BJ (cell line): ENCODE data around the gene ACTRT3. TPM values are rescaled to one million over a fixed set of nuclear protein-coding genes. Genes with fewer than 3 reads are reported as not detected.
A peak's percentile ranks its signal among the peaks of the same experiment; 100 is the strongest.

Experiments used
- CTCF ChIA-PET: fragments of 350-600 bp; formaldehyde crosslinking; extraction: SDS; loops from one replicate; lab custom pipeline; 2021; ENCODE audit warnings: antibody characterized with exemption, inconsistent platforms; lab: Yijun Ruan, JAX
- POLR2A ChIA-PET: fragments of 300-600 bp; sonication (Branson Sonifier 250); formaldehyde crosslinking; extraction: SDS; loops from one replicate; lab custom pipeline; 2021; ENCODE audit warnings: antibody characterized with exemption; lab: Charles Lee
- DNase-seq: peaks from one replicate; pipeline ENCODE4 v3.0.0-alpha.2; 2011; ENCODE audit warnings: low read depth
- H3K27me3 ChIP-seq: 2 replicates; pipeline ENCODE4 v1.6.0; 2011; ENCODE audit warnings: low read length; ENCODE audit not compliant: control insufficient read depth, insufficient read depth
- H3K36me3 ChIP-seq: 2 replicates; pipeline ENCODE4 v1.5.1; 2011; ENCODE audit warnings: low read length; ENCODE audit not compliant: control insufficient read depth, insufficient read depth
- H3K4me3 ChIP-seq: 2 replicates; pipeline ENCODE4 v1.5.1; 2011; ENCODE audit warnings: low read depth, mild to moderate bottlenecking, control low read depth, low read length
- CTCF ChIP-seq: IDR thresholded peaks from 2 replicates; pipeline ENCODE4 v1.5.1; 2011; ENCODE audit warnings: low read depth, mild to moderate bottlenecking, control low read depth, inconsistent platforms, low read length, moderate library complexity; ENCODE audit not compliant: insufficient read depth
- polyA plus RNA-seq: library from polyadenylated mRNA; depleted of rRNA; stranded (reverse); fragments of >200 nt; gene quantifications from 2 replicates; pipeline ENCODE4 v1.2.3, GENCODE V29; 2011

Gene ACTRT3
- polyA plus RNA-seq, 1 experiment: 2.3 TPM

GRCh38 chr3:169781209-169781855 lies 12.0 kb upstream of the ACTRT3 start:
- H3K27me3 ChIP-seq: no peaks in the 10 kb centered on the region
- POLR2A ChIA-PET: no interaction called here
- peaks cover 13% of the 10 kb centered on the region for H3K36me3 ChIP-seq
- TF ChIP-seq CTCF: no peak
- DNase-seq: no peak
- CTCF ChIA-PET: no interaction called here
- no peak overlapping the region for H3K4me3 ChIP-seq

GRCh38 chr3:169780742-169781141 lies 11.4 kb upstream of the ACTRT3 start:
- no peak overlapping the region for H3K4me3 ChIP-seq
- no peak for DNase-seq
- TF ChIP-seq CTCF: no peak
- POLR2A ChIA-PET: no interaction called here
- CTCF ChIA-PET: no interaction called here
- H3K36me3 ChIP-seq: peaks cover 13% of the 10 kb centered on the region
- no peaks in the 10 kb centered on the region for H3K27me3 ChIP-seq

- POLR2A ChIA-PET: no interaction called here
- no peak overlapping the region for H3K4me3 ChIP-seq
- CTCF ChIA-PET: no interaction called here
Observed at GRCh38 chr3:169777822-169778221, 8.5 kb upstream of the ACTRT3 start.

GRCh38 chr3:169774186-169774585 lies 4.8 kb upstream of the ACTRT3 start:
- Histone ChIP-seq H3K27me3 (no peaks in the 10 kb centered on the region), H3K4me3 (peak overlapping the region; percentile 99), H3K36me3 (peaks cover 5% of the 10 kb centered on the region; the same call in 1 of the 2 replicates)
- no peak for TF ChIP-seq CTCF
- no peak for DNase-seq
- CTCF ChIA-PET: interaction anchor here (0.6 kb wide), 1 partner anchor 637 kb away, joined by 3 read pairs; no protein-coding TSS in a partner anchor
- POLR2A ChIA-PET: no interaction called here

More at GRCh38 chr3:169777822-169778221, 8.5 kb upstream of the ACTRT3 start:
- TF ChIP-seq CTCF: no peak
- DNase-seq: no peak
- peaks cover 13% of the 10 kb centered on the region for H3K36me3 ChIP-seq
- no peaks in the 10 kb centered on the region for H3K27me3 ChIP-seq

GRCh38 chr3:169772897-169773816 lies 3.8 kb upstream of the ACTRT3 start, which contains the start of gene MYNN:
MYNN (plus strand) TSS chr3:169773396; CDS start chr3:169774296, 900 bp downstream.
- Histone ChIP-seq H3K4me3 (peak within 1 kb of the TSS; percentile 99), H3K36me3 (peaks cover 1% of the 10 kb centered on the region; the same call in 1 of the 2 replicates), H3K27me3 (no peaks in the 10 kb centered on the region)
- peak; percentile 40; the same call in 1 of the 2 replicates for TF ChIP-seq CTCF
- no peak for DNase-seq
- ChIA-PET CTCF (no interaction called here), POLR2A (interaction anchor here (0.7 to 1.4 kb wide), 2 partner anchors 18 to 896 kb away, joined by 3 to 4 read pairs; no protein-coding TSS in a partner anchor)
